Activated naive CD8-positive, alpha-beta T cell treated with anti-CD3 and anti-CD28 coated beads for 36 hours (primary cell): ENCODE data around the gene ZBTB7A. TPM values are rescaled to one million over a fixed set of nuclear protein-coding genes. Genes with fewer than 3 reads are reported as not detected.
A peak's percentile ranks its signal among the peaks of the same experiment; 100 is the strongest.

Experiments
- DNase-seq: peaks from one replicate; pipeline ENCODE4 v3.0.0; 2021
- H3K27ac Mint-ChIP-seq: one replicate; pipeline ENCODE4 v1.8.0; 2022; ENCODE audit warnings: mild to moderate bottlenecking, moderate library complexity, mixed read lengths
- H3K27me3 Mint-ChIP-seq: one replicate; pipeline ENCODE4 v1.8.0; 2022; ENCODE audit warnings: mild to moderate bottlenecking, mixed read lengths
- H3K36me3 Mint-ChIP-seq: one replicate; pipeline ENCODE4 v1.8.0; 2021; ENCODE audit warnings: mild to moderate bottlenecking, mixed read lengths
- H3K4me1 Mint-ChIP-seq: one replicate; pipeline ENCODE4 v1.8.0; 2021; ENCODE audit warnings: mixed read lengths
- H3K4me3 Mint-ChIP-seq: one replicate; pipeline ENCODE4 v1.8.0; 2022; ENCODE audit warnings: mild to moderate bottlenecking, moderate library complexity, mixed read lengths
- H3K9me3 Mint-ChIP-seq: one replicate; pipeline ENCODE4 v1.8.0; 2022; ENCODE audit warnings: mixed read lengths
- total RNA-seq, 2 experiments: library from RNA; stranded (reverse); gene quantifications; one replicate each; pipeline ENCODE4 v1.2.3, GENCODE V29; 2021

The ZBTB7A gene
- total RNA-seq, 2 experiments from 2014 or later, result 34.9 to 35.9 TPM

- Mint-ChIP-seq H3K36me3 (no peaks in the 10 kb centered on the region), H3K4me3 (no peak overlapping the region), H3K4me1 (no peaks in the 10 kb centered on the region), H3K27ac (no peak overlapping the region), H3K27me3 (no peaks in the 10 kb centered on the region), H3K9me3 (no peaks in the 10 kb centered on the region)
- no peak for DNase-seq
Observed at GRCh38 chr19:4030552-4030951, 36.1 kb downstream of the ZBTB7A start.

- no peak for DNase-seq
- Mint-ChIP-seq H3K9me3 (no peaks in the 10 kb centered on the region), H3K27ac (no peak overlapping the region), H3K4me3 (no peak overlapping the region), H3K4me1 (no peaks in the 10 kb centered on the region), H3K27me3 (no peaks in the 10 kb centered on the region), H3K36me3 (no peaks in the 10 kb centered on the region)
Observed at GRCh38 chr19:4029247-4029614, 37.5 kb downstream of the ZBTB7A start.

- Mint-ChIP-seq H3K4me1 (no peaks in the 10 kb centered on the region), H3K9me3 (no peaks in the 10 kb centered on the region), H3K27ac (no peak overlapping the region), H3K27me3 (no peaks in the 10 kb centered on the region), H3K4me3 (no peak overlapping the region), H3K36me3 (no peaks in the 10 kb centered on the region)
- no peak for DNase-seq
Observed at GRCh38 chr19:4028334-4029246, 38.1 kb downstream of the ZBTB7A start.

GRCh38 chr19:4027146-4027545, 39.6 kb downstream of the ZBTB7A start:
- Mint-ChIP-seq H3K9me3 (no peaks in the 10 kb centered on the region), H3K36me3 (peaks cover under 1% of the 10 kb centered on the region), H3K27me3 (no peaks in the 10 kb centered on the region), H3K4me1 (no peaks in the 10 kb centered on the region), H3K27ac (no peak overlapping the region), H3K4me3 (no peak overlapping the region)
- DNase-seq, result no peak

GRCh38 chr19:4025317-4025716, 41.4 kb downstream of the ZBTB7A start:
- no peaks in the 10 kb centered on the region for H3K4me1 Mint-ChIP-seq
- H3K9me3 Mint-ChIP-seq, result no peaks in the 10 kb centered on the region
- H3K27me3 Mint-ChIP-seq, result no peaks in the 10 kb centered on the region
- no peak overlapping the region for H3K4me3 Mint-ChIP-seq
- H3K27ac Mint-ChIP-seq, result no peak overlapping the region
- peaks cover 8% of the 10 kb centered on the region for H3K36me3 Mint-ChIP-seq
- no peak for DNase-seq

GRCh38 chr19:4023600-4024398, 42.9 kb downstream of the ZBTB7A start:
- no peaks in the 10 kb centered on the region for H3K9me3 Mint-ChIP-seq
- H3K4me3 Mint-ChIP-seq, result no peak overlapping the region
- no peak overlapping the region for H3K27ac Mint-ChIP-seq
- H3K36me3 Mint-ChIP-seq, result peaks cover 8% of the 10 kb centered on the region
- no peaks in the 10 kb centered on the region for H3K27me3 Mint-ChIP-seq
- DNase-seq, result no peak
- H3K4me1 Mint-ChIP-seq, result no peaks in the 10 kb centered on the region

- H3K27ac Mint-ChIP-seq, result no peak overlapping the region
- H3K36me3 Mint-ChIP-seq, result peaks cover 8% of the 10 kb centered on the region
- no peaks in the 10 kb centered on the region for H3K27me3 Mint-ChIP-seq
- H3K9me3 Mint-ChIP-seq, result no peaks in the 10 kb centered on the region
- no peaks in the 10 kb centered on the region for H3K4me1 Mint-ChIP-seq
- no peak for DNase-seq
- no peak overlapping the region for H3K4me3 Mint-ChIP-seq
Observed at GRCh38 chr19:4019578-4019977, 47.1 kb downstream of the ZBTB7A start.

- no peak overlapping the region for H3K27ac Mint-ChIP-seq
- DNase-seq, result no peak
- no peaks in the 10 kb centered on the region for H3K9me3 Mint-ChIP-seq
- H3K27me3 Mint-ChIP-seq, result no peaks in the 10 kb centered on the region
- no peaks in the 10 kb centered on the region for H3K4me1 Mint-ChIP-seq
- H3K36me3 Mint-ChIP-seq, result peaks cover 8% of the 10 kb centered on the region
- no peak overlapping the region for H3K4me3 Mint-ChIP-seq
Observed at GRCh38 chr19:4018775-4019504, 47.8 kb downstream of the ZBTB7A start.

- peaks cover 8% of the 10 kb centered on the region for H3K36me3 Mint-ChIP-seq
- no peaks in the 10 kb centered on the region for H3K9me3 Mint-ChIP-seq
Observed at GRCh38 chr19:4018140-4018613, 48.5 kb downstream of the ZBTB7A start.

GRCh38 chr19:4016903-4017638, 49.6 kb downstream of the ZBTB7A start:
- Mint-ChIP-seq H3K27ac (no peak overlapping the region), H3K27me3 (no peaks in the 10 kb centered on the region)

More at GRCh38 chr19:4018140-4018613, 48.5 kb downstream of the ZBTB7A start:
- H3K27ac Mint-ChIP-seq, result no peak overlapping the region
- no peaks in the 10 kb centered on the region for H3K27me3 Mint-ChIP-seq
- no peak overlapping the region for H3K4me3 Mint-ChIP-seq
- no peak for DNase-seq
- no peaks in the 10 kb centered on the region for H3K4me1 Mint-ChIP-seq

GRCh38 chr19:4016486-4016885, 50.2 kb downstream of the ZBTB7A start:
- Mint-ChIP-seq H3K36me3 (peaks cover 4% of the 10 kb centered on the region), H3K4me3 (no peak overlapping the region), H3K4me1 (peaks cover 2% of the 10 kb centered on the region)

More at GRCh38 chr19:4016903-4017638, 49.6 kb downstream of the ZBTB7A start:
- H3K4me1 Mint-ChIP-seq, result peaks cover 2% of the 10 kb centered on the region
- no peak for DNase-seq
- H3K4me3 Mint-ChIP-seq, result no peak overlapping the region
- H3K9me3 Mint-ChIP-seq, result no peaks in the 10 kb centered on the region
- H3K36me3 Mint-ChIP-seq, result peaks cover 7% of the 10 kb centered on the region

GRCh38 chr19:4015705-4016402, 50.8 kb downstream of the ZBTB7A start:
- Mint-ChIP-seq H3K4me3 (no peak overlapping the region), H3K36me3 (no peaks in the 10 kb centered on the region), H3K9me3 (no peaks in the 10 kb centered on the region), H3K27me3 (no peaks in the 10 kb centered on the region), H3K4me1 (peaks cover 6% of the 10 kb centered on the region), H3K27ac (no peak overlapping the region)
- DNase-seq, result no peak

More at GRCh38 chr19:4016486-4016885, 50.2 kb downstream of the ZBTB7A start:
- Mint-ChIP-seq H3K27me3 (no peaks in the 10 kb centered on the region), H3K9me3 (no peaks in the 10 kb centered on the region), H3K27ac (no peak overlapping the region)
- no peak for DNase-seq

- Mint-ChIP-seq H3K27ac (no peak overlapping the region), H3K9me3 (no peaks in the 10 kb centered on the region), H3K4me3 (no peak overlapping the region), H3K4me1 (peaks cover 6% of the 10 kb centered on the region), H3K36me3 (no peaks in the 10 kb centered on the region), H3K27me3 (no peaks in the 10 kb centered on the region)
- peak; percentile 46 for DNase-seq
Observed at GRCh38 chr19:4014541-4015491, 51.9 kb downstream of the ZBTB7A start.
